Endothelial cell of umbilical vein (primary cell): ENCODE measurements around the gene ANO4. TPM values are rescaled to one million over a fixed set of nuclear protein-coding genes. Genes with fewer than 3 reads are reported as not detected.

ENCODE experiments used
- BruUV-seq: library from RNA; stranded (reverse); fragments of 400-500 nt; replicated peaks from 2 replicates; lab custom pipeline; 2021; lab: Mats Ljungman, UMichigan
- CTCF ChIA-PET: fragments of 300-600, 350-600 bp; sonication (Branson Sonifier 250); formaldehyde crosslinking; loops from one replicate; lab custom pipeline; 2021; ENCODE audit warnings: antibody characterized with exemption, inconsistent platforms; lab: Charles Lee
- POLR2A ChIA-PET: fragments of 300-600, 350-600 bp; sonication (Branson Sonifier 250); formaldehyde crosslinking; loops from one replicate; lab custom pipeline; 2021; ENCODE audit warnings: antibody characterized with exemption, inconsistent platforms; lab: Charles Lee
- DNase-seq: peaks from one replicate; pipeline ENCODE4 v3.0.0-alpha.2; 2011; ENCODE audit warnings: low read depth, low spot score
- FAIRE-seq: peaks from 2 replicates; lab custom pipeline; 2011; peaks lifted over from hg19 to GRCh38; lab: Jason Lieb, UNC
- H2AFZ ChIP-seq: 2 replicates; pipeline ENCODE4 v1.6.0; 2012; ENCODE audit warnings: low read depth, low read length, control low read depth, inconsistent platforms
- H3K27ac ChIP-seq: 2 replicates; pipeline ENCODE4 v1.5.1; 2011; ENCODE audit warnings: low read depth, mild to moderate bottlenecking, control low read depth, low read length, moderate library complexity; ENCODE audit not compliant: insufficient read depth
- H3K27me3 ChIP-seq, 2 experiments: 2 replicates each; pipeline versions ENCODE4 v1.6.0 to v1.6.1; 2011; ENCODE audit warnings: low read length in 2 of 2, mixed read lengths in 1 of 2; ENCODE audit not compliant: control insufficient read depth in 2 of 2, insufficient read depth in 2 of 2
- H3K36me3 ChIP-seq, 2 experiments: 2 replicates in 1 of 2; 3 replicates in 1 of 2; pipeline ENCODE4 v1.5.1; 2011; ENCODE audit warnings: low read length in 2 of 2, mild to moderate bottlenecking in 1 of 2, moderate library complexity in 1 of 2; ENCODE audit not compliant: control insufficient read depth in 2 of 2, insufficient read depth in 2 of 2; ENCODE audit errors: extremely low read depth in 1 of 2
- H3K4me1 ChIP-seq: 3 replicates; pipeline ENCODE4 v1.5.1; 2011; ENCODE audit warnings: mild to moderate bottlenecking, low read length; ENCODE audit not compliant: control insufficient read depth, insufficient read depth; ENCODE audit errors: extremely low read depth
- H3K4me2 ChIP-seq: 2 replicates; pipeline ENCODE4 v1.6.1; 2011; ENCODE audit warnings: low read length, control low read depth, mixed read lengths; ENCODE audit not compliant: insufficient read depth
- H3K4me3 ChIP-seq, 3 experiments: fragments of 200-600 bp in 1 of 3; sonication (generic), shearing (Covaris generic) in 1 of 3; replicated peaks in 1 of 3; 2 replicates each; pipeline ENCODE4 v1.5.1; 2011 to 2016; ENCODE audit warnings: control low read depth in 3 of 3, low read length in 3 of 3, mild to moderate bottlenecking in 2 of 3, inconsistent platforms in 1 of 3, low read depth in 1 of 3, moderate library complexity in 1 of 3; ENCODE audit not compliant: insufficient read depth in 1 of 3
- H3K79me2 ChIP-seq: 2 replicates; pipeline ENCODE4 v1.6.0; 2012; ENCODE audit warnings: low read length, inconsistent platforms; ENCODE audit not compliant: control insufficient read depth, insufficient read depth
- H3K9ac ChIP-seq: replicated peaks from 2 replicates; pipeline ENCODE3; 2011; ENCODE audit warnings: low read length, control low read depth; ENCODE audit not compliant: insufficient read depth; ENCODE audit errors: extremely low read depth
- H3K9me1 ChIP-seq: replicated peaks from 3 replicates; pipeline ENCODE4 v1.6.0; 2011; ENCODE audit warnings: mild to moderate bottlenecking, low read length; ENCODE audit not compliant: control insufficient read depth, insufficient read depth; ENCODE audit errors: extremely low read depth
- H3K9me3 ChIP-seq: replicated peaks from 2 replicates; pipeline ENCODE4 v1.5.1; 2012; ENCODE audit warnings: low read length, inconsistent platforms; ENCODE audit not compliant: control insufficient read depth, insufficient read depth
- H4K20me1 ChIP-seq: replicated peaks from 2 replicates; pipeline ENCODE3; 2011; ENCODE audit warnings: mild to moderate bottlenecking, low read length; ENCODE audit not compliant: control insufficient read depth, insufficient read depth; ENCODE audit errors: extremely low read depth
- EZH2 ChIP-seq: IDR thresholded peaks from 2 replicates; pipeline ENCODE4 v1.6.1; 2012; ENCODE audit warnings: borderline replicate concordance, low read depth, mild to moderate bottlenecking, moderate library complexity, low read length, inconsistent platforms; ENCODE audit not compliant: severe bottlenecking
- FOS ChIP-seq: IDR thresholded peaks from 2 replicates; pipeline ENCODE4 v1.6.1; 2011; ENCODE audit warnings: mild to moderate bottlenecking, low read length, moderate library complexity, borderline replicate concordance; ENCODE audit not compliant: insufficient read depth
- GATA2 ChIP-seq: IDR thresholded peaks from 2 replicates; pipeline ENCODE4 v1.7.0; 2011; ENCODE audit warnings: low read depth, mild to moderate bottlenecking, moderate library complexity, mixed read lengths, low read length; ENCODE audit not compliant: insufficient read length, insufficient read depth
- JUN ChIP-seq: IDR thresholded peaks from 2 replicates; pipeline ENCODE4 v1.6.1; 2011; ENCODE audit warnings: borderline replicate concordance, low read depth; ENCODE audit not compliant: insufficient read length, insufficient read depth
- MYC ChIP-seq: IDR thresholded peaks from one replicate; pipeline ENCODE4 v1.6.1; 2011; ENCODE audit warnings: mild to moderate bottlenecking, low read depth, low read length
- POLR2A ChIP-seq: IDR thresholded peaks from 2 replicates; pipeline ENCODE4 v1.6.1; 2012; ENCODE audit warnings: low read depth, mild to moderate bottlenecking, control low read depth, low read length
- POLR2AphosphoS5 ChIP-seq: IDR thresholded peaks from 2 replicates; pipeline ENCODE4 v1.6.1; 2012; ENCODE audit warnings: low read depth, mild to moderate bottlenecking, control low read depth, low read length, moderate library complexity; ENCODE audit not compliant: insufficient read depth
- dilution Hi-C: fragments of 300-500 bp; cut with MboI; formaldehyde crosslinking; loops from one replicate; pipeline ENCODE4 v1.15.0; 2019; ENCODE audit warnings: low sequenced_read_pairs; ENCODE audit not compliant: extremely low pct_ligation_motif_present
- intact Hi-C: fragments of 100-400 bp; cut with micrococcal nuclease; formaldehyde crosslinking; loops from one replicate; pipeline ENCODE4 v1.10.0; 2022
- polyA plus RNA-seq, 4 experiments: library from polyadenylated mRNA; depleted of rRNA in 3 of 4; stranded (reverse) in 3 of 4; unstranded in 1 of 4; fragments of >200 nt; gene quantifications; 2 replicates each; pipeline versions ENCODE4 v1.2.1 to v1.2.3, GENCODE V29; 2011 to 2012; ENCODE audit warnings: missing spikeins in 1 of 4
- total RNA-seq: library from RNA; stranded (reverse); gene quantifications from 2 replicates; pipeline ENCODE4 v1.2.3, GENCODE V29; 2021
- TF ChIP-seq, protein P1 (sequence below): IDR thresholded peaks from 2 replicates; pipeline ENCODE4 v1.6.1; 2011; ENCODE audit not compliant: insufficient read depth, insufficient read length
- TF ChIP-seq, protein P2 (sequence below), 2 donors: IDR thresholded peaks; 1 replicate in 1 of 2; 2 replicates in 1 of 2; pipeline ENCODE4 v1.5.1; 2011; ENCODE audit warnings: low read length in 2 of 2, mild to moderate bottlenecking in 2 of 2, moderate library complexity in 2 of 2, control low read depth in 1 of 2, inconsistent platforms in 1 of 2, low read depth in 1 of 2; ENCODE audit not compliant: insufficient read depth in 1 of 2; ENCODE audit errors: extremely low read depth in 1 of 2

ANO4 gene
- total and polyA plus RNA-seq, 2 donors (not counting 3 experiments of a cell fraction or from before 2014, with no cell fraction given), result 0.25 TPM; not detected in 1

DNA sequence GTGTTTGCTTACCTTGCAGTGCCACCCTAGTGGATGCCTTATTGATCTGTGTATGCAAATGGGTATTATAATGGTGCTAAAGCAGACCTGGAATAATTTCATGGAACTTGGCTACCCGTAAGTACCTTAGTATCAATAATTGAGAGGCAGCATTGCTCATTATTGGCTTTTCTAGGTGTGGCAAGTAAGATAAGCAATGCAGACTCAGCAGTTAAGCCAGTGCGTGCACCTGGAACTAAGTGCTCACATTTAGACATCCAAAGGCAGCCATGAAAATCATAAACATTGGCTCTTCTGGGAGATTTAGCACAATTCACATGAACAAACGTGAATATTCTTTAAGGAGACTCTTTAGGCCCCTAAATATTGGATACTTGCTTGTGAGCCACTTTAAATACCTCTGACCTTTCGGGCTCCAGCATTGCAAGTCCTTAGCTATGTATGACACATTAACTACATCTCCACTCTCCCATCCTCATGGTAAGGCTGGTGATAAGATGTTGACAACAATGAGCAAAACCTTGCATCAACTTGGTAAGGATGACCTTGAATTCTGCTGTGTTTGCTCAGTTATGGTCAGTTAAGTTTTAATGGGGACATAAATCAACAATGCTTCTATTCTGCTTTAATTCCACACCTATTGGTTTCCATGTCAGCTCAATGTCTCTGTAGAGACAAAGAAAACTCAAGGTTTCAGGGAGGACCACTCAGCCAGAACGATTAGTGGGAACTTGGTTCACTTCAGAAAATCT lies 303.4 kb downstream of the ANO4 start:
- peaks cover 3% of the 10 kb centered on the region for H3K9me3 ChIP-seq
- intact Hi-C loops, result no loop called here
- POLR2A ChIA-PET, result no interaction called here
- no peaks in the 10 kb centered on the region for H3K9me1 ChIP-seq
- H3K4me3 ChIP-seq, result no peak overlapping the region
- DNase-seq (no peak), FAIRE-seq (no peak)
- no peak overlapping the region for H2AFZ ChIP-seq
- no peaks in the 10 kb centered on the region for H3K36me3 ChIP-seq
- H3K4me1 ChIP-seq, result no peaks in the 10 kb centered on the region
- no peaks in the 10 kb centered on the region for H3K79me2 ChIP-seq
- H3K9ac ChIP-seq, result no peak overlapping the region
- H3K4me2 ChIP-seq, result no peak overlapping the region
- no peaks in the 10 kb centered on the region for H4K20me1 ChIP-seq
- BruUV-seq, result no TSS peak
- dilution Hi-C loops, result no loop called here
- CTCF ChIA-PET, result no interaction called here
- TF ChIP-seq JUN (no peak), FOS (no peak), POLR2A (no peak), POLR2AphosphoS5 (no peak), EZH2 (no peak), MYC (no peak), GATA2 (no peak)
- TF ChIP-seq, protein P1, sequence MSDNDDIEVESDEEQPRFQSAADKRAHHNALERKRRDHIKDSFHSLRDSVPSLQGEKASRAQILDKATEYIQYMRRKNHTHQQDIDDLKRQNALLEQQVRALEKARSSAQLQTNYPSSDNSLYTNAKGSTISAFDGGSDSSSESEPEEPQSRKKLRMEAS, result no peak
- TF ChIP-seq, protein P2, sequence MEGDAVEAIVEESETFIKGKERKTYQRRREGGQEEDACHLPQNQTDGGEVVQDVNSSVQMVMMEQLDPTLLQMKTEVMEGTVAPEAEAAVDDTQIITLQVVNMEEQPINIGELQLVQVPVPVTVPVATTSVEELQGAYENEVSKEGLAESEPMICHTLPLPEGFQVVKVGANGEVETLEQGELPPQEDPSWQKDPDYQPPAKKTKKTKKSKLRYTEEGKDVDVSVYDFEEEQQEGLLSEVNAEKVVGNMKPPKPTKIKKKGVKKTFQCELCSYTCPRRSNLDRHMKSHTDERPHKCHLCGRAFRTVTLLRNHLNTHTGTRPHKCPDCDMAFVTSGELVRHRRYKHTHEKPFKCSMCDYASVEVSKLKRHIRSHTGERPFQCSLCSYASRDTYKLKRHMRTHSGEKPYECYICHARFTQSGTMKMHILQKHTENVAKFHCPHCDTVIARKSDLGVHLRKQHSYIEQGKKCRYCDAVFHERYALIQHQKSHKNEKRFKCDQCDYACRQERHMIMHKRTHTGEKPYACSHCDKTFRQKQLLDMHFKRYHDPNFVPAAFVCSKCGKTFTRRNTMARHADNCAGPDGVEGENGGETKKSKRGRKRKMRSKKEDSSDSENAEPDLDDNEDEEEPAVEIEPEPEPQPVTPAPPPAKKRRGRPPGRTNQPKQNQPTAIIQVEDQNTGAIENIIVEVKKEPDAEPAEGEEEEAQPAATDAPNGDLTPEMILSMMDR (IDR thresholded peaks at IDR 0.05; ENCODE audit: extremely low read depth in 1 of 2, insufficient read depth in 1 of 2, low read depth in 1 of 2, low read length in 2 of 2), result no peak
- H3K27me3 ChIP-seq, result no peaks in the 10 kb centered on the region
- H3K27ac ChIP-seq, result no peak overlapping the region
